Measurements from ENCODE around the gene IGF2R.
"Not testable (repeated sequence)": the region's sequence is repeated elsewhere in the genome, so short reads cannot be mapped to it uniquely, and the experiment has no call there.

Gene IGF2R

GRCh38 chr6:160118620-160119229 is 149.8 kb downstream of the IGF2R start:
- no peak overlapping the region for H3K4me3 ChIP-seq (ENCODE audit: low read depth, low read length)
- TF ChIP-seq CTCF (IDR thresholded peaks at IDR 0.05; ENCODE audit: low read depth, low read length), result no peak

- no peak overlapping the region for H3K4me3 ChIP-seq (ENCODE audit: low read depth, low read length)
- TF ChIP-seq CTCF (IDR thresholded peaks at IDR 0.05; ENCODE audit: low read depth, low read length), result no peak
These were observed 151.2 kb downstream of the IGF2R start for GRCh38 chr6:160120087-160120486.

GRCh38 chr6:160121558-160121957 is 152.7 kb downstream of the IGF2R start, which contains the start of gene SLC22A1:
SLC22A1 (plus strand) TSS chr6:160121815; CDS start chr6:160121936, 121 bp downstream.
- no peak for TF ChIP-seq CTCF (IDR thresholded peaks at IDR 0.05; ENCODE audit: low read depth, low read length)

GRCh38 chr6:160121981-160122380 is 153.1 kb downstream of the IGF2R start:
- no peak for TF ChIP-seq CTCF (IDR thresholded peaks at IDR 0.05; ENCODE audit: low read depth, low read length)
- no peak overlapping the region for H3K4me3 ChIP-seq (ENCODE audit: low read depth, low read length)

More at GRCh38 chr6:160121558-160121957, 152.7 kb downstream of the IGF2R start, which contains the start of gene SLC22A1:
- no peak within 1 kb of the TSS for H3K4me3 ChIP-seq (ENCODE audit: low read depth, low read length)

- H3K4me3 ChIP-seq (ENCODE audit: low read depth, low read length), result no peak overlapping the region
- no peak for TF ChIP-seq CTCF (IDR thresholded peaks at IDR 0.05; ENCODE audit: low read depth, low read length)
These were observed 153.9 kb downstream of the IGF2R start for GRCh38 chr6:160122744-160123143.

GRCh38 chr6:160124007-160124406 is 155.1 kb downstream of the IGF2R start:
- H3K4me3 ChIP-seq (ENCODE audit: low read depth, low read length), result no peak overlapping the region
- no peak for TF ChIP-seq CTCF (IDR thresholded peaks at IDR 0.05; ENCODE audit: low read depth, low read length)

- no peak overlapping the region for H3K4me3 ChIP-seq (ENCODE audit: low read depth, low read length)
- no peak for TF ChIP-seq CTCF (IDR thresholded peaks at IDR 0.05; ENCODE audit: low read depth, low read length)
These were observed 155.7 kb downstream of the IGF2R start for GRCh38 chr6:160124605-160125004.

GRCh38 chr6:160125105-160125504 is 156.2 kb downstream of the IGF2R start:
- not testable (repeated sequence) for H3K4me3 ChIP-seq (ENCODE audit: low read depth, low read length)

Data from WI38 (cell line).